IPS-11a (cell line): ENCODE results near the gene CAPS.

Source experiments
- H3K4me3 ChIP-seq: one replicate; pipeline ENCODE4 v1.5.1; 2013; ENCODE audit warnings: low read depth, low read length, control low read depth

Gene CAPS

GRCh38 chr19:5908773-5909442 is 5.1 kb upstream of the CAPS start:
- H3K4me3 ChIP-seq: no peak overlapping the region

- no peak overlapping the region for H3K4me3 ChIP-seq
These were observed 3.5 kb upstream of the CAPS start for GRCh38 chr19:5910638-5910907.

GRCh38 chr19:5911366-5911765 is 2.7 kb upstream of the CAPS start:
- H3K4me3 ChIP-seq: no peak overlapping the region

GRCh38 chr19:5914358-5914774 is 312 bp downstream of the CAPS start:
- H3K4me3 ChIP-seq: no peak overlapping the region

- H3K4me3 ChIP-seq: no peak overlapping the region
These were observed 1.1 kb downstream of the CAPS start for GRCh38 chr19:5914946-5915781.

- no peak overlapping the region for H3K4me3 ChIP-seq
These were observed 1.7 kb downstream of the CAPS start for GRCh38 chr19:5915782-5916165.

GRCh38 chr19:5916181-5916708 is 2.2 kb downstream of the CAPS start:
- no peak overlapping the region for H3K4me3 ChIP-seq

GRCh38 chr19:5917431-5918107 is 3.5 kb downstream of the CAPS start:
- H3K4me3 ChIP-seq: no peak overlapping the region

- H3K4me3 ChIP-seq: no peak overlapping the region
These were observed 4.5 kb downstream of the CAPS start for GRCh38 chr19:5918463-5919079.

- H3K4me3 ChIP-seq: no peak overlapping the region
These were observed 7.6 kb downstream of the CAPS start for GRCh38 chr19:5921516-5922160.

- no peak overlapping the region for H3K4me3 ChIP-seq
These were observed 8.1 kb downstream of the CAPS start for GRCh38 chr19:5922161-5922545.

- no peak overlapping the region for H3K4me3 ChIP-seq
These were observed 9.3 kb downstream of the CAPS start for GRCh38 chr19:5923356-5923755.

GRCh38 chr19:5925830-5926427 is 11.9 kb downstream of the CAPS start:
- H3K4me3 ChIP-seq: no peak overlapping the region

GRCh38 chr19:5926641-5927440 is 12.8 kb downstream of the CAPS start:
- no peak overlapping the region for H3K4me3 ChIP-seq

- H3K4me3 ChIP-seq: no peak overlapping the region
These were observed 13.4 kb downstream of the CAPS start for GRCh38 chr19:5927441-5927821.

- H3K4me3 ChIP-seq: no peak overlapping the region
These were observed 15.1 kb downstream of the CAPS start for GRCh38 chr19:5929179-5929578.

GRCh38 chr19:5929625-5930024 is 15.6 kb downstream of the CAPS start:
- no peak overlapping the region for H3K4me3 ChIP-seq

- no peak overlapping the region for H3K4me3 ChIP-seq
These were observed 17.2 kb downstream of the CAPS start for GRCh38 chr19:5931251-5931650.

- no peak overlapping the region for H3K4me3 ChIP-seq
These were observed 18.1 kb downstream of the CAPS start for GRCh38 chr19:5932146-5932545.
